HEK293T (cell line): ENCODE data around the gene OR6T1.

ENCODE experiments used
- ARNT ChIP-seq: fragments of 450-650 bp; IDR thresholded peaks from 2 replicates; pipeline ENCODE4 v1.6.1; 2017; ENCODE audit warnings: mild to moderate bottlenecking
- BHLHE40 ChIP-seq: fragments of 450-650 bp; IDR thresholded peaks from 2 replicates; pipeline ENCODE4 v1.6.1; 2016; ENCODE audit warnings: mild to moderate bottlenecking, moderate library complexity, borderline replicate concordance
- ELF4 ChIP-seq: fragments of 450-650 bp; IDR thresholded peaks from 2 replicates; pipeline ENCODE4 v1.6.1; 2017; ENCODE audit warnings: antibody characterized with exemption
- FOXA1 ChIP-seq: fragments of 450-650 bp; IDR thresholded peaks from 2 replicates; pipeline ENCODE4 v1.6.1; 2016; ENCODE audit warnings: mild to moderate bottlenecking
- FOXK2 ChIP-seq: fragments of 450-650 bp; IDR thresholded peaks from 2 replicates; pipeline ENCODE4 v1.6.1; 2016; ENCODE audit warnings: mild to moderate bottlenecking
- FOXM1 ChIP-seq: fragments of 450-650 bp; IDR thresholded peaks from 2 replicates; pipeline ENCODE4 v1.6.1; 2017; ENCODE audit warnings: mild to moderate bottlenecking, borderline replicate concordance
- HDGF ChIP-seq: fragments of 450-650 bp; IDR thresholded peaks from 2 replicates; pipeline ENCODE4 v1.6.1; 2017; ENCODE audit warnings: antibody characterized with exemption, borderline replicate concordance
- LEF1 ChIP-seq: fragments of 450-650 bp; IDR thresholded peaks from 2 replicates; pipeline ENCODE4 v1.6.1; 2017; ENCODE audit warnings: mild to moderate bottlenecking, borderline replicate concordance
- NFRKB ChIP-seq: fragments of 450-650 bp; IDR thresholded peaks from 2 replicates; pipeline ENCODE4 v1.6.1; 2016; ENCODE audit warnings: mild to moderate bottlenecking, moderate library complexity
- PKNOX1 ChIP-seq: fragments of 450-650 bp; IDR thresholded peaks from 2 replicates; pipeline ENCODE4 v1.6.1; 2016
- SP1 ChIP-seq: fragments of 450-650 bp; IDR thresholded peaks from 2 replicates; pipeline ENCODE4 v1.6.1; 2017
- SUZ12 ChIP-seq: fragments of 450-650 bp; IDR thresholded peaks from 2 replicates; pipeline ENCODE4 v1.6.1; 2016; ENCODE audit warnings: mild to moderate bottlenecking
- TARDBP ChIP-seq: fragments of 450-650 bp; IDR thresholded peaks from 2 replicates; pipeline ENCODE4 v1.6.1; 2016
- ZNF384 ChIP-seq: fragments of 450-650 bp; IDR thresholded peaks from 2 replicates; pipeline ENCODE4 v1.6.1; 2016

- TF ChIP-seq SP1 (no peak), SUZ12 (no peak), BHLHE40 (no peak), NFRKB (no peak), ZNF384 (no peak), FOXM1 (no peak), ELF4 (no peak), FOXK2 (no peak), PKNOX1 (no peak), TARDBP (no peak), ARNT (no peak), HDGF (no peak), LEF1 (no peak), FOXA1 (no peak)
Measured at GRCh38 chr11:123901867-123902266, 41.8 kb downstream of the OR6T1 start, which contains the start of gene OR8D4.
